Neural cell (in vitro differentiated cells): ENCODE data around the gene KRTAP1-3. TPM values are rescaled to one million over a fixed set of nuclear protein-coding genes. Genes with fewer than 3 reads are reported as not detected.
"Not testable (repeated sequence)": the region's sequence is repeated elsewhere in the genome, so short reads cannot be mapped to it uniquely, and the experiment has no call there.

Experiments
- H2AFZ ChIP-seq: fragments of 200-600, 300-800 bp; sonication (generic), shearing (Covaris generic); 2 replicates; pipeline ENCODE4 v1.6.0; 2014; ENCODE audit warnings: low read depth, mild to moderate bottlenecking, antibody characterized with exemption, low read length, moderate library complexity
- H3F3A ChIP-seq: fragments of 200-600 bp; shearing (Covaris generic); 2 replicates; pipeline ENCODE4 v1.6.1; 2016; ENCODE audit warnings: mild to moderate bottlenecking, moderate library complexity, mixed read lengths, antibody characterized with exemption, low read length; ENCODE audit not compliant: insufficient read depth, poor library complexity, severe bottlenecking
- H3K27ac ChIP-seq: fragments of 200-600, 300-800 bp; sonication (generic), shearing (Covaris generic); 2 replicates; pipeline ENCODE4 v1.5.1; 2014; ENCODE audit warnings: mild to moderate bottlenecking, low read length, moderate library complexity
- H3K27me3 ChIP-seq: fragments of 300-800, 200-600 bp; sonication (generic), shearing (Covaris generic); 2 replicates; pipeline ENCODE4 v1.6.0; 2014; ENCODE audit warnings: mild to moderate bottlenecking, low read depth, low read length, moderate library complexity; ENCODE audit not compliant: insufficient read depth
- H3K36me3 ChIP-seq: fragments of 300-800, 200-600 bp; sonication (generic), shearing (Covaris generic); 2 replicates; pipeline ENCODE4 v1.5.1; 2014; ENCODE audit warnings: mild to moderate bottlenecking, antibody characterized with exemption, low read length, moderate library complexity; ENCODE audit not compliant: insufficient read depth
- H3K4me2 ChIP-seq: fragments of 300-800, 200-600 bp; sonication (generic), shearing (Covaris generic); 2 replicates; pipeline ENCODE4 v1.6.0; 2014; ENCODE audit warnings: mild to moderate bottlenecking, low read length
- H3K4me3 ChIP-seq: fragments of 300-800, 200-600 bp; sonication (generic), shearing (Covaris generic); 2 replicates; pipeline ENCODE4 v1.5.1; 2014; ENCODE audit warnings: mild to moderate bottlenecking, low read length, moderate library complexity
- H3K79me2 ChIP-seq: fragments of 200-600 bp; shearing (Covaris generic); replicated peaks from 2 replicates; pipeline ENCODE4 v1.6.0; 2014; ENCODE audit warnings: mild to moderate bottlenecking, low read length, moderate library complexity; ENCODE audit not compliant: insufficient read depth
- H3K9ac ChIP-seq: fragments of 300-800, 200-600 bp; sonication (generic), shearing (Covaris generic); 2 replicates; pipeline ENCODE4 v1.6.1; 2016; ENCODE audit warnings: mild to moderate bottlenecking, low read length, mixed read lengths
- H3K9me2 ChIP-seq: fragments of 200-600 bp; shearing (Covaris generic); 2 replicates; pipeline ENCODE4 v1.6.1; 2016; ENCODE audit warnings: mild to moderate bottlenecking, low read length, mixed read lengths; ENCODE audit not compliant: insufficient read depth
- H3K9me3 ChIP-seq: fragments of 200-600, 300-800 bp; sonication (generic), shearing (Covaris generic); 2 replicates; pipeline ENCODE4 v1.6.1; 2016; ENCODE audit warnings: mild to moderate bottlenecking, mixed run types, low read length, moderate library complexity, mixed read lengths
- H4K20me1 ChIP-seq: fragments of 200-600 bp; shearing (Covaris generic); 2 replicates; pipeline ENCODE4 v1.6.1; 2016; ENCODE audit warnings: mild to moderate bottlenecking, mixed run types; ENCODE audit not compliant: insufficient read depth
- CTCF ChIP-seq: fragments of 450-650 bp; IDR thresholded peaks from 2 replicates; pipeline ENCODE4 v1.5.1; 2014; ENCODE audit warnings: antibody characterized with exemption, mild to moderate bottlenecking, moderate library complexity; ENCODE audit not compliant: poor library complexity, severe bottlenecking
- EP300 ChIP-seq: fragments of 450-650 bp; conservative IDR thresholded peaks from 2 replicates; pipeline ENCODE4 v1.6.1; 2014; ENCODE audit warnings: antibody characterized with exemption, mild to moderate bottlenecking, moderate library complexity; ENCODE audit not compliant: poor library complexity, severe bottlenecking
- EZH2 ChIP-seq: fragments of 200-600, 300-800 bp; shearing (Covaris generic), sonication (generic); IDR thresholded peaks from 2 replicates; pipeline ENCODE4 v1.6.1; 2014; ENCODE audit warnings: antibody characterized with exemption, low read length, borderline replicate concordance, mild to moderate bottlenecking; ENCODE audit not compliant: insufficient read depth, poor library complexity, severe bottlenecking
- MXI1 ChIP-seq: fragments of 450-650 bp; conservative IDR thresholded peaks from 2 replicates; pipeline ENCODE4 v1.6.1; 2014; ENCODE audit warnings: antibody characterized with exemption, mild to moderate bottlenecking; ENCODE audit not compliant: poor library complexity, severe bottlenecking
- POLR2AphosphoS5 ChIP-seq: IDR thresholded peaks from 2 replicates; pipeline ENCODE4 v1.6.1; 2012
- RAD21 ChIP-seq: fragments of 450-650 bp; conservative IDR thresholded peaks from 2 replicates; pipeline ENCODE4 v1.6.1; 2014; ENCODE audit warnings: antibody characterized with exemption, mild to moderate bottlenecking, moderate library complexity
- REST ChIP-seq: IDR thresholded peaks from 2 replicates; pipeline ENCODE4 v1.6.1; 2012; ENCODE audit warnings: borderline replicate concordance
- SMC3 ChIP-seq: fragments of 450-650 bp; conservative IDR thresholded peaks from 2 replicates; pipeline ENCODE4 v1.6.1; 2014; ENCODE audit warnings: antibody characterized with exemption, mild to moderate bottlenecking, moderate library complexity; ENCODE audit not compliant: poor library complexity
- TAF1 ChIP-seq: IDR thresholded peaks from 2 replicates; pipeline ENCODE4 v1.6.1; 2012; ENCODE audit warnings: low read depth
- polyA plus RNA-seq: library from polyadenylated mRNA; depleted of rRNA; stranded (reverse); fragments of >200 nt; gene quantifications from 2 replicates; pipeline ENCODE4 v1.2.3, GENCODE V29; 2014

KRTAP1-3 gene
- polyA plus RNA-seq, 1 donor from 2014 or later = not detected

GRCh38 chr17:41067281-41067680 is 32.6 kb upstream of the KRTAP1-3 start:
- no peak overlapping the region for H3K9ac ChIP-seq
- H3K9me3 ChIP-seq = no peaks in the 10 kb centered on the region
- TF ChIP-seq MXI1 (no peak), REST (no peak), SMC3 (no peak), EZH2 (no peak), TAF1 (no peak), RAD21 (no peak), POLR2AphosphoS5 (no peak), EP300 (no peak), CTCF (no peak)
- no peaks in the 10 kb centered on the region for H3K79me2 ChIP-seq
- no peak overlapping the region for H3K4me2 ChIP-seq
- no peak overlapping the region for H2AFZ ChIP-seq
- H3K27ac ChIP-seq = no peak overlapping the region
- H4K20me1 ChIP-seq = no peaks in the 10 kb centered on the region
- no peaks in the 10 kb centered on the region for H3F3A ChIP-seq
- no peaks in the 10 kb centered on the region for H3K36me3 ChIP-seq
- H3K27me3 ChIP-seq = no peaks in the 10 kb centered on the region
- no peaks in the 10 kb centered on the region for H3K9me2 ChIP-seq
- H3K4me3 ChIP-seq = no peak overlapping the region

- TF ChIP-seq EP300 (no peak), CTCF (no peak), MXI1 (no peak), RAD21 (no peak), TAF1 (no peak), SMC3 (no peak), REST (no peak), POLR2AphosphoS5 (no peak), EZH2 (no peak)
- no peaks in the 10 kb centered on the region for H3K79me2 ChIP-seq
- H4K20me1 ChIP-seq = no peaks in the 10 kb centered on the region
- no peak within 1 kb of the TSS for H3K4me3 ChIP-seq
- no peak within 1 kb of the TSS for H2AFZ ChIP-seq
- H3K27me3 ChIP-seq = no peaks in the 10 kb centered on the region
- H3K27ac ChIP-seq = no peak within 1 kb of the TSS
- no peaks in the 10 kb centered on the region for H3K9me2 ChIP-seq
- no peak within 1 kb of the TSS for H3K4me2 ChIP-seq
- H3F3A ChIP-seq = no peaks in the 10 kb centered on the region
- H3K9me3 ChIP-seq = no peaks in the 10 kb centered on the region
- no peak within 1 kb of the TSS for H3K9ac ChIP-seq
- H3K36me3 ChIP-seq = no peaks in the 10 kb centered on the region
Measured at GRCh38 chr17:41065829-41066624, 31.4 kb upstream of the KRTAP1-3 start, which contains the start of gene KRTAP2-4. Gene KRTAP2-4 (minus strand): TSS chr17:41065879. CDS start chr17:41065845, 34 bp downstream.

GRCh38 chr17:41065016-41065689 is 30.5 kb upstream of the KRTAP1-3 start:
- H3K79me2 ChIP-seq, H3K4me2 ChIP-seq, H3K9me3 ChIP-seq, H2AFZ ChIP-seq, H3K27ac ChIP-seq, H3F3A ChIP-seq, H3K4me3 ChIP-seq, H4K20me1 ChIP-seq, H3K9ac ChIP-seq, H3K36me3 ChIP-seq, H3K27me3 ChIP-seq, H3K9me2 ChIP-seq: not testable (repeated sequence)
